ENCODE measurements around the gene THRA. TPM values are rescaled to one million over a fixed set of nuclear protein-coding genes. Genes with fewer than 3 reads are reported as not detected.

THRA gene
- polyA plus RNA-seq, 1 donor (not counting 4 experiments of a cell fraction or from before 2014, with no cell fraction given), result 4.5 TPM

DNA sequence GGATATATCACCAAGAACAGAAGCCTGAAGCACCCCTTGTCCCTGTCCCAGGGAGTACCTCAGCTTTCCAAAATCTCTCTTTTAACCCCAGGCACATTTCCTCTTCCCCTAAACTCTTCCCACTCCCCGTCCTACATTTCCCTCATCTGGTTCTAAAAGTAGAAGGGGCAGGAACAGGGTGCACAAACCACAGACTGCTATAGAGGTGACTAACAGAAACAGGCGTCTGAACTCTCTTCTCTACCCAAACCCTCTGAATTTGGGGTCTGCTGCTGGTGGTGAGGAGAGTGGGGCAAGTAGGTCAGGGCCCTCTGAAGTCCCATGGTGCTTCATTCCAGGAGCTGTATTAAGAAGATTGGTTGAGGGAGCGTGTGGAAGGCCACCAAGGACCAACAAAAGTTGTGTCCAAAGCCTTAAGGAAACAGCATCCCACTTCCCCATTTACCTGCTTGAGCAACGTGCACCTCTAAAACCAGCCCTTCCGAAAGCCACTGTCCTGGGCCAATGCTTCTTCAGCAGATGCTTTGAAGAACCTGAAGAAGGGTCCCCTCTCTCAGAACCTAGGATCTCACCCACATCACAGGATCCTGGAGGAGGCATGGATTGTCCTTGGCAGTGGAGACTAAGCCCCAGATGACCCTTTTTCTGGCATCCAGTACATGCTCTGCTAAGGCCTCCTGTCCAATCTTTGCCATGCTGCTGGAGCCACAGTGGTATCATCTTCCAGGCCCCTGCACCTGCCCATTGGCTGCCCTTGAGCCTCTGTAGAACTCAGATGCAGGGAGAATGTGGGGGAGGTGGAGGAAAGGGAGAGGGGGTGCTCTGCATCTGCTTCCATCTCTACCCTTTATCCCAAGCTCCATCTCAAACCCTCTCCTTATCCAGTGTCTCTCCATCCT is 43.3 kb downstream of the THRA start:
- TF ChIP-seq, protein P1, sequence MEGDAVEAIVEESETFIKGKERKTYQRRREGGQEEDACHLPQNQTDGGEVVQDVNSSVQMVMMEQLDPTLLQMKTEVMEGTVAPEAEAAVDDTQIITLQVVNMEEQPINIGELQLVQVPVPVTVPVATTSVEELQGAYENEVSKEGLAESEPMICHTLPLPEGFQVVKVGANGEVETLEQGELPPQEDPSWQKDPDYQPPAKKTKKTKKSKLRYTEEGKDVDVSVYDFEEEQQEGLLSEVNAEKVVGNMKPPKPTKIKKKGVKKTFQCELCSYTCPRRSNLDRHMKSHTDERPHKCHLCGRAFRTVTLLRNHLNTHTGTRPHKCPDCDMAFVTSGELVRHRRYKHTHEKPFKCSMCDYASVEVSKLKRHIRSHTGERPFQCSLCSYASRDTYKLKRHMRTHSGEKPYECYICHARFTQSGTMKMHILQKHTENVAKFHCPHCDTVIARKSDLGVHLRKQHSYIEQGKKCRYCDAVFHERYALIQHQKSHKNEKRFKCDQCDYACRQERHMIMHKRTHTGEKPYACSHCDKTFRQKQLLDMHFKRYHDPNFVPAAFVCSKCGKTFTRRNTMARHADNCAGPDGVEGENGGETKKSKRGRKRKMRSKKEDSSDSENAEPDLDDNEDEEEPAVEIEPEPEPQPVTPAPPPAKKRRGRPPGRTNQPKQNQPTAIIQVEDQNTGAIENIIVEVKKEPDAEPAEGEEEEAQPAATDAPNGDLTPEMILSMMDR (optimal IDR thresholded peaks at IDR 0.05 in 1 of 3, IDR thresholded peaks at IDR 0.05 in 1 of 3, conservative IDR thresholded peaks at IDR 0.05 in 1 of 3; ENCODE audit: extremely low read depth in 1 of 3, insufficient read depth in 2 of 3, low read length in 3 of 3), result no peak
- TF ChIP-seq EZH2 (IDR thresholded peaks at IDR 0.05; ENCODE audit: low read length), result no peak
- Histone ChIP-seq H4K20me1 (ENCODE audit: control insufficient read depth, extremely low read depth, insufficient read depth, low read length) (no peaks in the 10 kb centered on the region), H3K9ac (ENCODE audit: control insufficient read depth, extremely low read depth, insufficient read depth, low read length) (no peak overlapping the region), H3K9me1 (ENCODE audit: control insufficient read depth, extremely low read depth, insufficient read depth, low read length) (no peaks in the 10 kb centered on the region), H3K4me3 (ENCODE audit: control insufficient read depth in 2 of 3, extremely low read depth in 1 of 3, insufficient read depth in 2 of 3, low read depth in 1 of 3, low read length in 3 of 3) (no peak overlapping the region), H3K27me3 (ENCODE audit: control insufficient read depth, extremely low read depth, insufficient read depth, low read length) (no peaks in the 10 kb centered on the region), H3K4me2 (ENCODE audit: control insufficient read depth, extremely low read depth, insufficient read depth, low read depth, low read length) (no peak overlapping the region), H3K79me2 (ENCODE audit: control insufficient read depth, insufficient read depth, low read length) (no peaks in the 10 kb centered on the region), H3K36me3 (ENCODE audit: control insufficient read depth in 2 of 2, extremely low read depth in 1 of 2, insufficient read depth in 2 of 2, low read length in 2 of 2) (no peaks in the 10 kb centered on the region), H2AFZ (ENCODE audit: control insufficient read depth, low read length) (no peak overlapping the region), H3K4me1 (ENCODE audit: control insufficient read depth, extremely low read depth, insufficient read depth, low read length) (peaks cover 60% of the 10 kb centered on the region), H3K9me3 (ENCODE audit: control insufficient read depth, low read depth, low read length) (no peaks in the 10 kb centered on the region), H3K27ac (ENCODE audit: control insufficient read depth, insufficient read depth, low read length) (no peak overlapping the region)
- DNase-seq (ENCODE audit: low read depth, low spot score), result no peak
- dilution Hi-C loops (cut with MboI; ENCODE audit: extremely low pct_ligation_motif_present, low sequenced_read_pairs), result no loop called here
- FAIRE-seq, result no peak

DNA sequence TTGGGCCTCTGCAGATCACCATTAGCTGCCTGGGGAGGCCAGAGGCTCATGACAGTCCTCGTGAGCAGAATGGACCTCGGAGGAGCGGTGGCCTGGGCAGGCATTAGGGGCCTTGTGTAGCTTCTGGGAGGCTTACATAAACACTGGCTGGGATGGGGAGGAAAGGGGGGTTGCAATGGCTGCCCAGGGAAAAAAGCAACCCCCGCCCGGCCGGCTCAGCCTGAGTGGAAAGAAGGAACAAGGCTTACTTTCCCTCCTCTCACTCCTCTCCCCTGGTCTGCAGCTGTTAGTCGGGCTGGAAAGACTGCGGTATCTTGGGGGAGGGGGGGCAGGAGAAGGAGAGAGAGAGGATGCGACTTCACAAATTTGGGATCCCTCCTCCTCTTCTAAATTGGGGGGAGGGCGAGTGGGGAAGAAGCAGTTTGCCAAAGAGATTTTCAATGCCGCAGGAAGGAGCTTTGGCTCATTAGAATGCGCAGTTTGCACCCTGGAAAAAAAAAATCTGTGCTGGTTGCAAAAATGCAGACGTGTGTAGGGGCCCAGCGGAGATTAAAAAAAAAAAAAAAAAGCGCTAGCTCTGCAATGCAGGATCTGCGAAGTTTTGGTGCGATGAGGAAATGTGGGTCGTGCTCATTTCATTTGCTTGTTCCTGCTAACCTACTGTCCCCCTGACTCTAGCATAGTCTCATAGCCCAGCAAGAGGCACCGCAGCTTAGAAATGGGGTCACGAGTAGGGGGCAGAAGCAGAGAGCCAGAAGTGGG is 44.2 kb downstream of the THRA start:
- Histone ChIP-seq H3K4me3 (ENCODE audit: control insufficient read depth in 2 of 3, extremely low read depth in 1 of 3, insufficient read depth in 2 of 3, low read depth in 1 of 3, low read length in 3 of 3) (no peak overlapping the region), H3K9ac (ENCODE audit: control insufficient read depth, extremely low read depth, insufficient read depth, low read length) (peak overlapping the region; percentile 79), H3K4me1 (ENCODE audit: control insufficient read depth, extremely low read depth, insufficient read depth, low read length) (peaks cover 64% of the 10 kb centered on the region), H3K27me3 (ENCODE audit: control insufficient read depth, extremely low read depth, insufficient read depth, low read length) (no peaks in the 10 kb centered on the region), H2AFZ (ENCODE audit: control insufficient read depth, low read length) (no peak overlapping the region), H3K27ac (ENCODE audit: control insufficient read depth, insufficient read depth, low read length) (no peak overlapping the region), H3K9me3 (ENCODE audit: control insufficient read depth, low read depth, low read length) (no peaks in the 10 kb centered on the region), H3K79me2 (ENCODE audit: control insufficient read depth, insufficient read depth, low read length) (no peaks in the 10 kb centered on the region), H3K9me1 (ENCODE audit: control insufficient read depth, extremely low read depth, insufficient read depth, low read length) (no peaks in the 10 kb centered on the region), H3K36me3 (ENCODE audit: control insufficient read depth in 2 of 2, extremely low read depth in 1 of 2, insufficient read depth in 2 of 2, low read length in 2 of 2) (no peaks in the 10 kb centered on the region), H3K4me2 (ENCODE audit: control insufficient read depth, extremely low read depth, insufficient read depth, low read depth, low read length) (no peak overlapping the region), H4K20me1 (ENCODE audit: control insufficient read depth, extremely low read depth, insufficient read depth, low read length) (no peaks in the 10 kb centered on the region)
- no peak for DNase-seq (ENCODE audit: low read depth, low spot score)
- no peak for FAIRE-seq
- TF ChIP-seq, protein P1 (optimal IDR thresholded peaks at IDR 0.05 in 1 of 3, IDR thresholded peaks at IDR 0.05 in 1 of 3, conservative IDR thresholded peaks at IDR 0.05 in 1 of 3; ENCODE audit: extremely low read depth in 1 of 3, insufficient read depth in 2 of 3, low read length in 3 of 3), result no peak
- TF ChIP-seq EZH2 (IDR thresholded peaks at IDR 0.05; ENCODE audit: low read length), result no peak
- dilution Hi-C loops (cut with MboI; ENCODE audit: extremely low pct_ligation_motif_present, low sequenced_read_pairs), result no loop called here
